AG09319 (cell line): ENCODE results near the gene PLOD1.

Source experiments
- DNase-seq: peaks from one replicate; pipeline ENCODE4 v3.0.0-alpha.2; 2010; ENCODE audit warnings: low read depth; ENCODE audit errors: extremely low read depth
- CTCF ChIP-seq: IDR thresholded peaks from 2 replicates; pipeline ENCODE4 v1.5.1; 2011; ENCODE audit warnings: low read depth, mild to moderate bottlenecking, inconsistent platforms, low read length, moderate library complexity

Gene PLOD1

GRCh38 chr1:11948822-11949458 lies 14.4 kb downstream of the PLOD1 start:
- DNase-seq, result no peak
- no peak for TF ChIP-seq CTCF

GRCh38 chr1:11951901-11952300 lies 17.4 kb downstream of the PLOD1 start:
- no peak for TF ChIP-seq CTCF
- no peak for DNase-seq

GRCh38 chr1:11952455-11953109 lies 18.1 kb downstream of the PLOD1 start:
- no peak for DNase-seq
- TF ChIP-seq CTCF, result no peak

- DNase-seq, result no peak
Measured at GRCh38 chr1:11955221-11955620, 20.7 kb downstream of the PLOD1 start.

GRCh38 chr1:11957398-11957797 lies 22.9 kb downstream of the PLOD1 start:
- no peak for TF ChIP-seq CTCF
- no peak for DNase-seq

More at GRCh38 chr1:11955221-11955620, 20.7 kb downstream of the PLOD1 start:
- TF ChIP-seq CTCF, result no peak

- no peak for TF ChIP-seq CTCF
- no peak for DNase-seq
Measured at GRCh38 chr1:11957897-11958296, 23.4 kb downstream of the PLOD1 start.

GRCh38 chr1:11960276-11960675 lies 25.8 kb downstream of the PLOD1 start:
- DNase-seq, result no peak
- TF ChIP-seq CTCF, result no peak
